Measurements from ENCODE around the gene PCDHB1.
"Not testable (repeated sequence)": the region's sequence is repeated elsewhere in the genome, so short reads cannot be mapped to it uniquely, and the experiment has no call there.

Gene PCDHB1

GRCh38 chr5:141100243-141100805 lies 49.1 kb downstream of the PCDHB1 start, which contains the start of gene PCDHB3:
TSS of gene PCDHB3 (plus strand) at chr5:141100473. CDS start at chr5:141100650, 177 bp downstream.
- Histone ChIP-seq H3K4me2 (ENCODE audit: low read depth, low read length) (no peak within 1 kb of the TSS), H3K27ac (ENCODE audit: low read length) (no peak within 1 kb of the TSS), H3K9me2 (replicated peaks; ENCODE audit: insufficient read depth, low read length) (no peaks in the 10 kb centered on the region), H4K20me1 (ENCODE audit: insufficient read depth, low read length) (no peaks in the 10 kb centered on the region), H3K27me3 (replicated peaks; ENCODE audit: insufficient read depth, low read length) (no peaks in the 10 kb centered on the region), H3K9ac (ENCODE audit: low read length) (no peak within 1 kb of the TSS), H3K36me3 (replicated peaks; ENCODE audit: insufficient read depth, low read length) (no peaks in the 10 kb centered on the region), H3K4me1 (ENCODE audit: low read length) (no peaks in the 10 kb centered on the region), H3K79me2 (ENCODE audit: low read length) (no peaks in the 10 kb centered on the region), H3F3A (ENCODE audit: insufficient read depth, low read length) (no peaks in the 10 kb centered on the region), H2AFZ (ENCODE audit: low read length) (no peak within 1 kb of the TSS), H3K4me3 (ENCODE audit: low read length) (no peak within 1 kb of the TSS), H3K9me3 (replicated peaks; ENCODE audit: insufficient read depth, low read length) (no peaks in the 10 kb centered on the region)
- TF ChIP-seq CTCF (IDR thresholded peaks at IDR 0.05; ENCODE audit: low read length) (peak; percentile 48), EZH2 (optimal IDR thresholded peaks at IDR 0.05; ENCODE audit: low read depth, low read length) (no peak), EZH2phosphoT487 (IDR thresholded peaks at IDR 0.05; ENCODE audit: low read length) (no peak)
- DNase-seq, result peak; percentile 45

GRCh38 chr5:141101059-141101458 lies 49.9 kb downstream of the PCDHB1 start:
- Histone ChIP-seq H3K9me3 (replicated peaks; ENCODE audit: insufficient read depth, low read length) (no peaks in the 10 kb centered on the region), H3K4me2 (ENCODE audit: low read depth, low read length) (no peak overlapping the region), H3K4me3 (ENCODE audit: low read length) (no peak overlapping the region), H3K36me3 (replicated peaks; ENCODE audit: insufficient read depth, low read length) (no peaks in the 10 kb centered on the region), H4K20me1 (ENCODE audit: insufficient read depth, low read length) (no peaks in the 10 kb centered on the region), H3K9me2 (replicated peaks; ENCODE audit: insufficient read depth, low read length) (no peaks in the 10 kb centered on the region), H3F3A (ENCODE audit: insufficient read depth, low read length) (no peaks in the 10 kb centered on the region), H3K4me1 (ENCODE audit: low read length) (no peaks in the 10 kb centered on the region), H3K27me3 (replicated peaks; ENCODE audit: insufficient read depth, low read length) (no peaks in the 10 kb centered on the region), H3K27ac (ENCODE audit: low read length) (no peak overlapping the region), H3K79me2 (ENCODE audit: low read length) (no peaks in the 10 kb centered on the region), H2AFZ (ENCODE audit: low read length) (no peak overlapping the region), H3K9ac (ENCODE audit: low read length) (no peak overlapping the region)
- no peak for TF ChIP-seq EZH2phosphoT487 (IDR thresholded peaks at IDR 0.05; ENCODE audit: low read length)
- TF ChIP-seq EZH2 (optimal IDR thresholded peaks at IDR 0.05; ENCODE audit: low read depth, low read length), result no peak
- TF ChIP-seq CTCF (IDR thresholded peaks at IDR 0.05; ENCODE audit: low read length), result no peak
- DNase-seq, result no peak

GRCh38 chr5:141102070-141102469 lies 50.9 kb downstream of the PCDHB1 start:
- H3K27me3 ChIP-seq (replicated peaks; ENCODE audit: insufficient read depth, low read length); H3K4me1 ChIP-seq (ENCODE audit: low read length); H3K4me2 ChIP-seq (ENCODE audit: low read depth, low read length); H3K9me3 ChIP-seq (replicated peaks; ENCODE audit: insufficient read depth, low read length); DNase-seq; H3K4me3 ChIP-seq (ENCODE audit: low read length); H3K36me3 ChIP-seq (replicated peaks; ENCODE audit: insufficient read depth, low read length); H3K79me2 ChIP-seq (ENCODE audit: low read length); H4K20me1 ChIP-seq (ENCODE audit: insufficient read depth, low read length); H2AFZ ChIP-seq (ENCODE audit: low read length); H3K9me2 ChIP-seq (replicated peaks; ENCODE audit: insufficient read depth, low read length); H3F3A ChIP-seq (ENCODE audit: insufficient read depth, low read length); H3K27ac ChIP-seq (ENCODE audit: low read length); H3K9ac ChIP-seq (ENCODE audit: low read length): not testable (repeated sequence)

GRCh38 chr5:141102471-141102870 lies 51.3 kb downstream of the PCDHB1 start:
- not testable (repeated sequence) for H2AFZ ChIP-seq (ENCODE audit: low read length); H3K9ac ChIP-seq (ENCODE audit: low read length); H3F3A ChIP-seq (ENCODE audit: insufficient read depth, low read length); H3K4me1 ChIP-seq (ENCODE audit: low read length); H3K36me3 ChIP-seq (replicated peaks; ENCODE audit: insufficient read depth, low read length); H3K9me3 ChIP-seq (replicated peaks; ENCODE audit: insufficient read depth, low read length); H4K20me1 ChIP-seq (ENCODE audit: insufficient read depth, low read length); H3K4me2 ChIP-seq (ENCODE audit: low read depth, low read length); DNase-seq; H3K4me3 ChIP-seq (ENCODE audit: low read length); H3K27ac ChIP-seq (ENCODE audit: low read length); H3K9me2 ChIP-seq (replicated peaks; ENCODE audit: insufficient read depth, low read length); H3K79me2 ChIP-seq (ENCODE audit: low read length); H3K27me3 ChIP-seq (replicated peaks; ENCODE audit: insufficient read depth, low read length)
